K562 (cell line): ENCODE data around the gene PPFIA1. TPM values are rescaled to one million over a fixed set of nuclear protein-coding genes. Genes with fewer than 3 reads are reported as not detected.
A peak's percentile ranks its signal among the peaks of the same experiment; 100 is the strongest.

Source experiments
- ESRRB ChIP-seq: fragments of 250-450 bp; sonication (Bioruptor Pico); IDR thresholded peaks from 2 replicates; pipeline ENCODE4 v1.5.0; 2020; ENCODE audit warnings: mild to moderate bottlenecking, moderate library complexity, borderline replicate concordance
- HDAC1 ChIP-seq, 2 experiments: fragments of 450-650 bp; IDR thresholded peaks; 2 replicates each; pipeline ENCODE4 v1.6.1; 2016 to 2017; ENCODE audit warnings: inconsistent platforms in 1 of 2, mild to moderate bottlenecking in 1 of 2, moderate library complexity in 1 of 2
- L3MBTL2 ChIP-seq: fragments of 450-650 bp; IDR thresholded peaks from 2 replicates; pipeline ENCODE4 v1.6.1; 2016; ENCODE audit warnings: mild to moderate bottlenecking, moderate library complexity
- NFXL1 ChIP-seq: fragments of 450-650 bp; formaldehyde crosslinking; IDR thresholded peaks from 2 replicates; pipeline ENCODE4 v1.4.0; 2021; ENCODE audit warnings: mild to moderate bottlenecking
- NUFIP1 ChIP-seq: fragments of 450-650 bp; IDR thresholded peaks from 2 replicates; pipeline ENCODE4 v1.6.1; 2018; ENCODE audit not compliant: partially characterized antibody
- ZFPM2 ChIP-seq: fragments of 250-450 bp; sonication (Bioruptor Pico); IDR thresholded peaks from 2 replicates; pipeline ENCODE4 v1.5.1; 2022; ENCODE audit warnings: mild to moderate bottlenecking
- polyA plus RNA-seq, 8 experiments: library from polyadenylated mRNA; depleted of rRNA in 4 of 8; stranded (reverse) in 5 of 8; unstranded in 3 of 8; fragments of >200 nt; fragmentation: Nextera tagmentation in 2 of 8; fragmentation: Illumina TruSeq in 1 of 8; extraction: Ambion mirVana in 2 of 8; extraction: Trizol in 1 of 8; gene quantifications; 2 replicates each; pipeline versions ENCODE4 v1.2.1 to v1.2.3, GENCODE V29; 2011 to 2014; ENCODE audit warnings: inconsistent platforms in 1 of 8, missing spikeins in 1 of 8
- total RNA-seq, 7 experiments: library from RNA; depleted of rRNA in 6 of 7; stranded (reverse); fragments of >200 nt in 6 of 7; fragmentation: Illumina TruSeq in 2 of 7; extraction: Trizol in 2 of 7; gene quantifications; 2 replicates each; pipeline versions ENCODE4 v1.2.1 to v1.2.3, GENCODE V29; 2011 to 2021; ENCODE audit warnings: low replicate concordance in 1 of 7
- TF ChIP-seq, protein P1 (sequence below): sonication (generic); formaldehyde crosslinking; IDR thresholded peaks from 2 replicates; pipeline ENCODE4 v1.8.0; 2022; ENCODE audit warnings: mild to moderate bottlenecking, missing genetic modification reagents
- TF ChIP-seq, protein P2 (sequence below): sonication (generic); formaldehyde crosslinking; IDR thresholded peaks from 2 replicates; pipeline ENCODE4 v1.8.0; 2023; ENCODE audit warnings: mild to moderate bottlenecking, missing genetic modification reagents

Gene PPFIA1
- total and polyA plus RNA-seq, 9 of the 15 experiments (the other 6 are each of a cell fraction or from before 2014, with no cell fraction given) = 9.9 to 41.5 (median 28.5) TPM

DNA sequence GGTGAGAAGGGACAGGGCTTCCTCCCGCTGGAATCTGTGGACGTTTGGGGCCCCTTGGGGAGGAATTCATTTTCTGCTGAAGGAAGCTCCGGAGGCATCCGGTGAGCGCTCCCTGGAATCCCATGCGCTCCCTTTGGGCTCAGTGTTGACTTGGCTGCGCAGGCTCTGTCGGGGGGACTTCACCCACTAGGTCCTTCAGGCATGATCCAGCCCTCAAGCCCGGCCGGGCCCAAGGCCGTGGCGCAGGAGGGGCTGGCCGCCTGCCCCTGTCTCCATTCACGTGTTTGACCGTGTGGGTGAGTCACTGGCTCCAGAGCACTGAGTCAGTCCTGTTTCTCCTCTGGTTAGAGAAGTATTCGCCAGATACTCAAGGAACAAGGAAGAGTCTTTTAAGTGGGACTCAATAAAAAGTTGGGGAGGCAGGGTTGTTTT is 129.2 kb downstream of the PPFIA1 start (continued):
- no peak for TF ChIP-seq ZFPM2
- no peak for TF ChIP-seq ESRRB (CRISPR knock-in tag)
- no peak for TF ChIP-seq NFXL1
- TF ChIP-seq, protein P1, sequence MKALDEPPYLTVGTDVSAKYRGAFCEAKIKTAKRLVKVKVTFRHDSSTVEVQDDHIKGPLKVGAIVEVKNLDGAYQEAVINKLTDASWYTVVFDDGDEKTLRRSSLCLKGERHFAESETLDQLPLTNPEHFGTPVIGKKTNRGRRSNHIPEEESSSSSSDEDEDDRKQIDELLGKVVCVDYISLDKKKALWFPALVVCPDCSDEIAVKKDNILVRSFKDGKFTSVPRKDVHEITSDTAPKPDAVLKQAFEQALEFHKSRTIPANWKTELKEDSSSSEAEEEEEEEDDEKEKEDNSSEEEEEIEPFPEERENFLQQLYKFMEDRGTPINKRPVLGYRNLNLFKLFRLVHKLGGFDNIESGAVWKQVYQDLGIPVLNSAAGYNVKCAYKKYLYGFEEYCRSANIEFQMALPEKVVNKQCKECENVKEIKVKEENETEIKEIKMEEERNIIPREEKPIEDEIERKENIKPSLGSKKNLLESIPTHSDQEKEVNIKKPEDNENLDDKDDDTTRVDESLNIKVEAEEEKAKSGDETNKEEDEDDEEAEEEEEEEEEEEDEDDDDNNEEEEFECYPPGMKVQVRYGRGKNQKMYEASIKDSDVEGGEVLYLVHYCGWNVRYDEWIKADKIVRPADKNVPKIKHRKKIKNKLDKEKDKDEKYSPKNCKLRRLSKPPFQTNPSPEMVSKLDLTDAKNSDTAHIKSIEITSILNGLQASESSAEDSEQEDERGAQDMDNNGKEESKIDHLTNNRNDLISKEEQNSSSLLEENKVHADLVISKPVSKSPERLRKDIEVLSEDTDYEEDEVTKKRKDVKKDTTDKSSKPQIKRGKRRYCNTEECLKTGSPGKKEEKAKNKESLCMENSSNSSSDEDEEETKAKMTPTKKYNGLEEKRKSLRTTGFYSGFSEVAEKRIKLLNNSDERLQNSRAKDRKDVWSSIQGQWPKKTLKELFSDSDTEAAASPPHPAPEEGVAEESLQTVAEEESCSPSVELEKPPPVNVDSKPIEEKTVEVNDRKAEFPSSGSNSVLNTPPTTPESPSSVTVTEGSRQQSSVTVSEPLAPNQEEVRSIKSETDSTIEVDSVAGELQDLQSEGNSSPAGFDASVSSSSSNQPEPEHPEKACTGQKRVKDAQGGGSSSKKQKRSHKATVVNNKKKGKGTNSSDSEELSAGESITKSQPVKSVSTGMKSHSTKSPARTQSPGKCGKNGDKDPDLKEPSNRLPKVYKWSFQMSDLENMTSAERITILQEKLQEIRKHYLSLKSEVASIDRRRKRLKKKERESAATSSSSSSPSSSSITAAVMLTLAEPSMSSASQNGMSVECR = no peak
- TF ChIP-seq L3MBTL2 = peak; percentile 86
- TF ChIP-seq, protein P2, sequence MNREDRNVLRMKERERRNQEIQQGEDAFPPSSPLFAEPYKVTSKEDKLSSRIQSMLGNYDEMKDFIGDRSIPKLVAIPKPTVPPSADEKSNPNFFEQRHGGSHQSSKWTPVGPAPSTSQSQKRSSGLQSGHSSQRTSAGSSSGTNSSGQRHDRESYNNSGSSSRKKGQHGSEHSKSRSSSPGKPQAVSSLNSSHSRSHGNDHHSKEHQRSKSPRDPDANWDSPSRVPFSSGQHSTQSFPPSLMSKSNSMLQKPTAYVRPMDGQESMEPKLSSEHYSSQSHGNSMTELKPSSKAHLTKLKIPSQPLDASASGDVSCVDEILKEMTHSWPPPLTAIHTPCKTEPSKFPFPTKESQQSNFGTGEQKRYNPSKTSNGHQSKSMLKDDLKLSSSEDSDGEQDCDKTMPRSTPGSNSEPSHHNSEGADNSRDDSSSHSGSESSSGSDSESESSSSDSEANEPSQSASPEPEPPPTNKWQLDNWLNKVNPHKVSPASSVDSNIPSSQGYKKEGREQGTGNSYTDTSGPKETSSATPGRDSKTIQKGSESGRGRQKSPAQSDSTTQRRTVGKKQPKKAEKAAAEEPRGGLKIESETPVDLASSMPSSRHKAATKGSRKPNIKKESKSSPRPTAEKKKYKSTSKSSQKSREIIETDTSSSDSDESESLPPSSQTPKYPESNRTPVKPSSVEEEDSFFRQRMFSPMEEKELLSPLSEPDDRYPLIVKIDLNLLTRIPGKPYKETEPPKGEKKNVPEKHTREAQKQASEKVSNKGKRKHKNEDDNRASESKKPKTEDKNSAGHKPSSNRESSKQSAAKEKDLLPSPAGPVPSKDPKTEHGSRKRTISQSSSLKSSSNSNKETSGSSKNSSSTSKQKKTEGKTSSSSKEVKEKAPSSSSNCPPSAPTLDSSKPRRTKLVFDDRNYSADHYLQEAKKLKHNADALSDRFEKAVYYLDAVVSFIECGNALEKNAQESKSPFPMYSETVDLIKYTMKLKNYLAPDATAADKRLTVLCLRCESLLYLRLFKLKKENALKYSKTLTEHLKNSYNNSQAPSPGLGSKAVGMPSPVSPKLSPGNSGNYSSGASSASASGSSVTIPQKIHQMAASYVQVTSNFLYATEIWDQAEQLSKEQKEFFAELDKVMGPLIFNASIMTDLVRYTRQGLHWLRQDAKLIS (CRISPR knock-in tag) = 0 out of 2 replicates have a peak, but pooled peaks have one; percentile 57
- TF ChIP-seq NUFIP1 = no peak
- peak in 1 of 2 experiments; percentile 47; a peak in 1 of 4 replicates for TF ChIP-seq HDAC1 (IDR thresholded peaks at IDR 0.05)
- TF ChIP-seq, all 486 proteins: peak for 54
